BE2C (cell line): ENCODE measurements around the gene RPL7A.
A peak's percentile ranks its signal among the peaks of the same experiment; 100 is the strongest.

ENCODE experiments used
- DNase-seq: peaks from one replicate; pipeline ENCODE4 v3.0.0-alpha.2; 2020
- H3K27me3 ChIP-seq: fragments of 250-450 bp; sonication (Bioruptor Pico); 2 replicates; pipeline ENCODE4 v1.5.1; 2020; ENCODE audit warnings: mild to moderate bottlenecking
- H3K36me3 ChIP-seq: fragments of 250-450 bp; sonication (Bioruptor Pico); 2 replicates; pipeline ENCODE4 v1.5.1; 2020; ENCODE audit warnings: mild to moderate bottlenecking
- H3K4me1 ChIP-seq: fragments of 250-450 bp; sonication (Bioruptor Pico); 2 replicates; pipeline ENCODE4 v1.5.1; 2020
- H3K4me3 ChIP-seq: 2 replicates; pipeline ENCODE4 v1.5.1; 2011; ENCODE audit warnings: low read depth, low read length
- H3K9me3 ChIP-seq: fragments of 250-450 bp; sonication (Bioruptor Pico); 2 replicates; pipeline ENCODE4 v1.5.1; 2020
- TF ChIP-seq, protein P1 (sequence below): IDR thresholded peaks from 2 replicates; pipeline ENCODE4 v1.5.1; 2012; ENCODE audit warnings: mild to moderate bottlenecking, low read depth, low read length

RPL7A gene

DNA sequence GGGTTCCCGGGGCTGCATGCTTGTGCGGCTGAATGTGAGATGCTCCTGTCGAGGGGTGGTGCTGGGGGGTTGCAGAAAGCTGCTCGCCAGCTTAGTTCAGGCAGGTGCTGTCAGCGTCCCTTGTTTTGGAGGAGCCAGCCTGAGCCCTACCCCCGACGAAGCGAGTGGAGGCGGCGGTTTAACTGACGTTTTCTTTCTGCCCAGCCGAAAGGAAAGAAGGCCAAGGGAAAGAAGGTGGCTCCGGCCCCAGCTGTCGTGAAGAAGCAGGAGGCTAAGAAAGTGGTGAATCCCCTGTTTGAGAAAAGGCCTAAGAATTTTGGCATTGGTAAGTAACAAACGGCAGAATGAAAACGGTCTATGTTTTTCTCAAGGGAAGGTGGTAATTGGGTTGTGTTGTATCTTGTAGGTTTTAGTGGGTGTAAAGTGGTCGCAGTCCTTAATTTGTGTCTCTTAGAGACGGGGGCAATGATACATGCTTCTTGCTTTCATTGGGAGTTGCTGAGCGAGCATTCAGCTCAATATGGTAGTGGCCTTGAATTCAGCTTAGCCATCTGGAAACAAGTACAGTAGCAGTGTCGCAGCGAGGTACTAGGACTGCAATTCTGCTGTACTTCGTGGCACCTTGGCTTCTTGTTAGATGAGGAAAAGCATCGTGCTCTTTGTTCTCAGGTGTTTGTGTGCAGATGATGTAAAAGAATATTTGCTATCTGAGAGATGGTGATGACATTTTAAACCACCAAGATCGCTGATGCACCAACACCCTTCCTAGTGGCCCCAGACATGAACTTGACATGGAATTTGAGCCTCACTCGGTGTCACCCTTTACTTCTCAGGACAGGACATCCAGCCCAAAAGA lies 928 bp downstream of the RPL7A start:
- DNase-seq: no peak
- H3K27me3 ChIP-seq: no peaks in the 10 kb centered on the region

DNA sequence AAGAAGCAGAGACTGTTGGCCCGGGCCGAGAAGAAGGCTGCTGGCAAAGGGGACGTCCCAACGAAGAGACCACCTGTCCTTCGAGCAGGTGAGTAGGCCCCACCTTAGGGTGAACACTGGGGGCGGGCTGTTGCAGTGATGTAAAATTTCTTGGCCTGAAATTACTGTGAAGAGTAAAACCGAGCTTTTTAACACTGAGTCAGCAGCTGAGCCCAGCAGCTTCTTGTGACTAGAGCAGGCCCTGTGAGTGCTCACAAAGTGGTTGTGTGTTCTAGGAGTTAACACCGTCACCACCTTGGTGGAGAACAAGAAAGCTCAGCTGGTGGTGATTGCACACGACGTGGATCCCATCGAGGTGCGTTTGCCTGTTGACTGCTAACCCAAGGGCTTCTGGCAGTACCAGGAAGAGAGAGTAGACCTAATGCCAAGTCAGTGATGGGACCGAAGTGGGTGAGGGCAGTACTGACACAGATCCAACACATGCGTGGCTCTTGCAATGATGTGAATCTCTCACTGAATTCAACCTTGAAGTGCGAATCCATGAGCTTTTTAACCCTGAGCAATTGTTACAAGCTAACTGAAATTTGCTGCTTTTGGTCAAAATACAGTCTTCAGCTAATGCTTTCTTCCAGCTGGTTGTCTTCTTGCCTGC lies 2.1 kb downstream of the RPL7A start:
- TF ChIP-seq, protein P1, sequence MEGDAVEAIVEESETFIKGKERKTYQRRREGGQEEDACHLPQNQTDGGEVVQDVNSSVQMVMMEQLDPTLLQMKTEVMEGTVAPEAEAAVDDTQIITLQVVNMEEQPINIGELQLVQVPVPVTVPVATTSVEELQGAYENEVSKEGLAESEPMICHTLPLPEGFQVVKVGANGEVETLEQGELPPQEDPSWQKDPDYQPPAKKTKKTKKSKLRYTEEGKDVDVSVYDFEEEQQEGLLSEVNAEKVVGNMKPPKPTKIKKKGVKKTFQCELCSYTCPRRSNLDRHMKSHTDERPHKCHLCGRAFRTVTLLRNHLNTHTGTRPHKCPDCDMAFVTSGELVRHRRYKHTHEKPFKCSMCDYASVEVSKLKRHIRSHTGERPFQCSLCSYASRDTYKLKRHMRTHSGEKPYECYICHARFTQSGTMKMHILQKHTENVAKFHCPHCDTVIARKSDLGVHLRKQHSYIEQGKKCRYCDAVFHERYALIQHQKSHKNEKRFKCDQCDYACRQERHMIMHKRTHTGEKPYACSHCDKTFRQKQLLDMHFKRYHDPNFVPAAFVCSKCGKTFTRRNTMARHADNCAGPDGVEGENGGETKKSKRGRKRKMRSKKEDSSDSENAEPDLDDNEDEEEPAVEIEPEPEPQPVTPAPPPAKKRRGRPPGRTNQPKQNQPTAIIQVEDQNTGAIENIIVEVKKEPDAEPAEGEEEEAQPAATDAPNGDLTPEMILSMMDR: no peak

More for the DNA sequence above, 928 bp downstream of the RPL7A start:
- Histone ChIP-seq H3K4me3 (peak overlapping the region; percentile 99), H3K36me3 (peaks cover 70% of the 10 kb centered on the region), H3K4me1 (no peaks in the 10 kb centered on the region; the same call in 1 of the 2 replicates), H3K9me3 (no peaks in the 10 kb centered on the region)
- TF ChIP-seq, protein P1: no peak

DNA sequence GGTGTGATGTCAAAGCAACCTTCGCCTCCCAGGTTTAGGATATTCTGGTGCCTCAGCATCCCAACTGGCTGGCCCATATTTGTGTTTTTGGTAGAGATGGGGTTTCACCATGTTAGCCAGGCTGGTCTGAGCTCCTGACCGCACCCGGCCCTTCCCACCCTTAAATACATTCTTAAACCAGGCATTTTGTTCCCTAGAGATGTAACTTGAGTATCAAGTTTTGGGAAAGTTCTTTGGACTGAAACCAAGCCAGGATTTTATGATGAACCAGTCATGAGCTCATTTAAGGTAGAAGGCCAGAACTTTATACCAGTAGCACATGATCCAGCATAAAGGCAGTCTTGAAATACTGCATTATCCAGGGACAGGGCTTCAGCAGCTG lies 3.5 kb downstream of the RPL7A start:
- H3K36me3 ChIP-seq: peaks cover 47% of the 10 kb centered on the region
- H3K9me3 ChIP-seq: no peaks in the 10 kb centered on the region
- H3K4me3 ChIP-seq: no peak overlapping the region
- no peaks in the 10 kb centered on the region; the same call in 1 of the 2 replicates for H3K4me1 ChIP-seq
- H3K27me3 ChIP-seq: no peaks in the 10 kb centered on the region
- DNase-seq: no peak
- TF ChIP-seq, protein P1: no peak

More for the DNA sequence above, 2.1 kb downstream of the RPL7A start:
- Histone ChIP-seq H3K4me1 (no peaks in the 10 kb centered on the region; the same call in 1 of the 2 replicates), H3K36me3 (peaks cover 58% of the 10 kb centered on the region), H3K4me3 (peak overlapping the region; percentile 99), H3K9me3 (no peaks in the 10 kb centered on the region), H3K27me3 (no peaks in the 10 kb centered on the region)
- no peak for DNase-seq

DNA sequence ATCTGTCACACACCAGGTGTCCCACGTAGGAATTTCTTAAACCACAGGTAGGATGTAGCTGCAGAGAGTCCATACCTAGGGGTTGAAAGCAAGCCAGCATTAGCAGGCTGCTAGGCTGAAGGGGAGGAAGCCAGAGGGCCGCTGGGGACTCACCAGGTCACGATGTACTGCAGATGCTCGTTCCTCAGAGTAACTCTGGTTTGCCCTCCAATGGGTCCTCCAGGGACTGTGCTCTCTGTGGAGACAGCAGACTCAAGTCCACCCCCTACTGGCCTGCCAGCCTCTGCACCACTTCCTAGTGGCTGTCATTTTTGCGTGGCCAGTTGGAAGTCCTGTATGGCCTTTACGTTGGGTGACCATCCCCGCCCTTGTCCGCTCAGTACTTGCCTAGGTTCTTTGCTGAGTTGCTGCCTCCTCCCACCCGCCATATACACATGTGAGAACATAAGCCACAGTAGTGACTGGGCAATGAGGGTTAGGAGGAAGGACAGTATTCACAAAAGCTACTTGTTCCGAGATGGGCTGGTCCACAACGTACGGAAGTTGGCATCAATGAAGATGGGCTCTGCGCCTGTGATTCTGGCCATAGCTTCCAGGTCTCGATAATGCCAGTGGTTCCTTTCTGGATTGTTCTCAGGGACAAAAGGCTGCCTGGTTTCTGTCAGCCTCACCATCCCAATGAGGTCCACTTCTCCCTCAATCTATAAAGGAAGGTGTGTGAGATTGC lies 4.1 kb downstream of the RPL7A start:
- Histone ChIP-seq H3K4me3 (no peak overlapping the region), H3K36me3 (peaks cover 47% of the 10 kb centered on the region), H3K27me3 (no peaks in the 10 kb centered on the region), H3K4me1 (no peaks in the 10 kb centered on the region; the same call in 1 of the 2 replicates), H3K9me3 (no peaks in the 10 kb centered on the region)
- TF ChIP-seq, protein P1: peak; percentile 80
- peak; percentile 87 for DNase-seq

DNA sequence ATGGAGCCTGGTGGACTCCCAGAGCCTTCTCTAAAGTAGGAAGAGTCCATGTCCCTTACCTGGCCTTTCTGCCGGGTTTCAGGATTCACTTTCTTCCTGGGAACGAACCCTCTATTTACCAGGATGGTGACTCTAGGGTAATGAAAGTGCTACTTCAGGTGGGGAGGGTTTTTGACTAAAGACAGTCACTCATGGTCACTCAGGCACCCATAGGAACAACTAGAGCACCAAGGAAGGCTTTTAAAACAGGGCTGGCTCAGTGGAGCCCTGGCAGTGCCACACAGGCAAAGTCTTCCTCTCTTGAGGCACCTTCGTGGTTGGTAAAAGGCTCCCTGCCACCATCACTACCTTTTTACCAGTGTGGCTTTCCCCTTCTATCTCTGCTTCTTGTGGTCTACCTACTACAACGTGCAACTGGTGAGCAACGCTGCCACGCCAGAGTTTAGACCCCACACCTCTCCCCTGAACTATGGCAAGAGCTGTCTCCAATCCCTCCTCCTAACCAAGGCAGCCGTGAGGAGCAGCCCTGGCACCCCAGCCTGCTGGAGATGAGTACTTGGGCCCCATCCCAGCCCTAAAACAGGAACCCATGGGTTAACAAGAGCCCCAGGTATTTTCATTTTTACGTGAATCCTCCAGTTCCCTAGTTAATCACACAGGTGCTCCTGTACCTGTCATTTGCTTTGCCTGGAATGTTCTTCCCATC lies 4.8 kb downstream of the RPL7A start:
- Histone ChIP-seq H3K36me3 (peaks cover 47% of the 10 kb centered on the region), H3K4me1 (no peaks in the 10 kb centered on the region; the same call in 1 of the 2 replicates), H3K9me3 (no peaks in the 10 kb centered on the region), H3K27me3 (no peaks in the 10 kb centered on the region), H3K4me3 (no peak overlapping the region)
- no peak for DNase-seq
- TF ChIP-seq, protein P1: no peak
